H1 (cell line): ENCODE results near the gene GMPR2. TPM values are rescaled to one million over a fixed set of nuclear protein-coding genes. Genes with fewer than 3 reads are reported as not detected.

Source experiments
- CTCF ChIA-PET: fragments of 300-600 bp; sonication (Branson Sonifier 250); formaldehyde crosslinking; loops from one replicate; lab custom pipeline; 2021; ENCODE audit not compliant: partially characterized antibody; lab: Charles Lee
- POLR2A ChIA-PET: fragments of 300-600 bp; sonication (Branson Sonifier 250); formaldehyde crosslinking; loops from one replicate; lab custom pipeline; 2021; ENCODE audit warnings: inconsistent platforms; ENCODE audit not compliant: partially characterized antibody; lab: Charles Lee
- DNase-seq, 2 experiments: peaks; one replicate each; pipeline versions ENCODE4 v3.0.0 to v3.0.0-alpha.2; 2010 to 2022; ENCODE audit warnings: low spot score in 2 of 2, low read depth in 1 of 2, mixed read lengths in 1 of 2
- FAIRE-seq: peaks from 2 replicates; lab custom pipeline; 2011; peaks lifted over from hg19 to GRCh38; lab: Jason Lieb, UNC
- H2AFZ ChIP-seq: 2 replicates; pipeline ENCODE4 v1.8.1; 2012; ENCODE audit warnings: low read length, inconsistent platforms
- H2AK5ac ChIP-seq: 2 replicates; pipeline ENCODE4 v1.6.1; 2013; ENCODE audit warnings: low read depth, low read length
- H2BK120ac ChIP-seq: replicated peaks from 2 replicates; pipeline ENCODE3; 2013; ENCODE audit warnings: low read depth, low read length, inconsistent platforms
- H2BK12ac ChIP-seq: 2 replicates; pipeline ENCODE4 v1.6.1; 2013; ENCODE audit warnings: low read depth, low read length
- H2BK15ac ChIP-seq: 2 replicates; pipeline ENCODE4 v1.6.1; 2013; ENCODE audit warnings: low read length
- H2BK20ac ChIP-seq: 2 replicates; pipeline ENCODE4 v1.6.1; 2013; ENCODE audit warnings: low read length
- H2BK5ac ChIP-seq: 2 replicates; pipeline ENCODE4 v1.6.1; 2013; ENCODE audit warnings: low read depth, low read length
- H3K14ac ChIP-seq: 2 replicates; pipeline ENCODE4 v1.6.1; 2013; ENCODE audit warnings: inconsistent platforms; ENCODE audit not compliant: insufficient read length
- H3K18ac ChIP-seq: 2 replicates; pipeline ENCODE4 v1.6.1; 2013; ENCODE audit warnings: low read length; ENCODE audit errors: extremely low read depth
- H3K23ac ChIP-seq: 2 replicates; pipeline ENCODE4 v1.6.1; 2013; ENCODE audit warnings: inconsistent platforms; ENCODE audit not compliant: insufficient read length
- H3K23me2 ChIP-seq: 2 replicates; pipeline ENCODE4 v1.6.1; 2013; ENCODE audit warnings: low read depth, low read length
- H3K27ac ChIP-seq: 2 replicates; pipeline ENCODE4 v1.6.1; 2011; ENCODE audit warnings: low read depth, low read length, inconsistent platforms
- H3K27me3 ChIP-seq, 4 experiments: replicated peaks in 1 of 4; 1 replicate in 1 of 4; 2 replicates in 3 of 4; pipeline versions ENCODE4 v1.6.1 to v1.8.1; 2011 to 2013; ENCODE audit warnings: low read length in 3 of 4, mild to moderate bottlenecking in 3 of 4, inconsistent platforms in 2 of 4, mixed read lengths in 2 of 4, moderate library complexity in 1 of 4; ENCODE audit not compliant: control insufficient read depth in 3 of 4, insufficient read depth in 3 of 4; ENCODE audit errors: extremely low read depth in 1 of 4
- H3K36me3 ChIP-seq, 4 experiments: 2 replicates each; pipeline versions ENCODE4 v1.6.1 to v1.8.1; 2011 to 2013; ENCODE audit warnings: mild to moderate bottlenecking in 4 of 4, low read length in 3 of 4, moderate library complexity in 2 of 4, control low read depth in 1 of 4, inconsistent platforms in 1 of 4; ENCODE audit not compliant: insufficient read depth in 4 of 4, control insufficient read depth in 2 of 4
- H3K4ac ChIP-seq: replicated peaks from 2 replicates; pipeline ENCODE3; 2013; ENCODE audit warnings: low read length, low read depth, mixed read lengths, inconsistent platforms; ENCODE audit not compliant: insufficient read length
- H3K4me1 ChIP-seq, 4 experiments: replicated peaks in 1 of 4; 1 replicate in 1 of 4; 2 replicates in 3 of 4; pipeline versions ENCODE4 v1.6.1 to v1.8.1; 2011 to 2013; ENCODE audit warnings: low read length in 3 of 4, inconsistent platforms in 2 of 4, mixed read lengths in 1 of 4; ENCODE audit not compliant: insufficient read depth in 4 of 4, control insufficient read depth in 3 of 4
- H3K4me2 ChIP-seq, 2 experiments: 2 replicates each; pipeline versions ENCODE4 v1.6.1 to v1.8.1; 2011 to 2013; ENCODE audit warnings: low read depth in 2 of 2, low read length in 2 of 2, control low read depth in 1 of 2, inconsistent platforms in 1 of 2, mild to moderate bottlenecking in 1 of 2; ENCODE audit not compliant: insufficient read depth in 1 of 2
- H3K4me3 ChIP-seq, 4 experiments: fragments of 200-600, 300-600 bp in 1 of 4; sonication (generic), shearing (Covaris generic), sonication (Bioruptor Twin) in 1 of 4; 2 replicates each; pipeline versions ENCODE4 v1.5.1 to v1.8.1; 2011 to 2016; ENCODE audit warnings: low read length in 4 of 4, low read depth in 3 of 4, control low read depth in 2 of 4, inconsistent platforms in 2 of 4, mild to moderate bottlenecking in 2 of 4, mixed read lengths in 1 of 4, moderate library complexity in 1 of 4; ENCODE audit not compliant: insufficient read depth in 2 of 4; ENCODE audit errors: extremely low read depth in 1 of 4
- H3K56ac ChIP-seq: replicated peaks from 2 replicates; pipeline ENCODE3; 2013; ENCODE audit warnings: low read depth, mild to moderate bottlenecking, mixed read lengths, low read length, inconsistent platforms; ENCODE audit not compliant: insufficient read length
- H3K79me1 ChIP-seq: 2 replicates; pipeline ENCODE4 v1.6.1; 2013; ENCODE audit warnings: low read depth, low read length, control low read depth
- H3K79me2 ChIP-seq, 2 experiments: 2 replicates each; pipeline versions ENCODE4 v1.6.1 to v1.8.1; 2012 to 2013; ENCODE audit warnings: low read length in 2 of 2, mild to moderate bottlenecking in 2 of 2, inconsistent platforms in 1 of 2; ENCODE audit not compliant: insufficient read depth in 2 of 2, control insufficient read depth in 1 of 2
- H3K9ac ChIP-seq, 4 experiments: replicated peaks in 1 of 4; 1 replicate in 1 of 4; 2 replicates in 3 of 4; pipeline versions ENCODE4 v1.6.1 to v1.8.1; 2011 to 2013; ENCODE audit warnings: low read depth in 3 of 4, low read length in 3 of 4, control low read depth in 2 of 4, mild to moderate bottlenecking in 2 of 4, moderate library complexity in 2 of 4, inconsistent platforms in 1 of 4; ENCODE audit errors: extremely low read depth in 1 of 4
- H3K9me3 ChIP-seq, 2 experiments: 2 replicates each; pipeline versions ENCODE4 v1.6.1 to v1.8.1; 2012 to 2013; ENCODE audit warnings: mild to moderate bottlenecking in 2 of 2, moderate library complexity in 2 of 2, control low read depth in 1 of 2, inconsistent platforms in 1 of 2, low read depth in 1 of 2, low read length in 1 of 2, mixed read lengths in 1 of 2; ENCODE audit not compliant: insufficient read depth in 2 of 2
- H4K20me1 ChIP-seq, 2 experiments: replicated peaks in 1 of 2; 2 replicates each; pipeline versions ENCODE3 to v1.8.1; 2011 to 2013; ENCODE audit warnings: inconsistent platforms in 2 of 2, low read length in 2 of 2, mild to moderate bottlenecking in 1 of 2; ENCODE audit not compliant: insufficient read depth in 2 of 2, control insufficient read depth in 1 of 2
- H4K5ac ChIP-seq: 2 replicates; pipeline ENCODE4 v1.6.1; 2013; ENCODE audit warnings: low read length, low read depth, mixed read lengths, inconsistent platforms; ENCODE audit not compliant: insufficient read length
- H4K8ac ChIP-seq: 2 replicates; pipeline ENCODE4 v1.8.0; 2013; ENCODE audit warnings: mild to moderate bottlenecking, moderate library complexity, low read length, inconsistent platforms; ENCODE audit not compliant: insufficient read depth; ENCODE audit errors: extremely low read depth
- H4K91ac ChIP-seq: replicated peaks from 2 replicates; pipeline ENCODE3; 2013; ENCODE audit warnings: low read length, mixed read lengths, inconsistent platforms; ENCODE audit not compliant: insufficient read length
- ATF3 ChIP-seq: IDR thresholded peaks from 2 replicates; pipeline ENCODE4 v1.6.1; 2011; ENCODE audit warnings: low read depth, mild to moderate bottlenecking, low read length; ENCODE audit not compliant: insufficient read depth
- CBX5 ChIP-seq: fragments of 300-800, 300-1000 bp; sonication (generic); IDR thresholded peaks from 2 replicates; pipeline ENCODE4 v1.7.1; 2016; ENCODE audit warnings: antibody characterized with exemption, low read length, low read depth
- HDAC6 ChIP-seq: IDR thresholded peaks from one replicate; pipeline ENCODE4 v1.7.1; 2012; ENCODE audit warnings: low read depth, mild to moderate bottlenecking, inconsistent platforms, low read length, moderate library complexity
- SIRT6 ChIP-seq: IDR thresholded peaks from one replicate; pipeline ENCODE4 v1.7.1; 2012; ENCODE audit warnings: low read length, inconsistent platforms
- SP2 ChIP-seq: IDR thresholded peaks from 2 replicates; pipeline ENCODE4 v1.6.1; 2012; ENCODE audit warnings: mild to moderate bottlenecking, low read length, inconsistent platforms
- SUZ12 ChIP-seq: fragments of 200-600 bp; sonication (generic); IDR thresholded peaks from 2 replicates; pipeline ENCODE4 v1.6.1; 2012; ENCODE audit warnings: mild to moderate bottlenecking, inconsistent platforms, low read length, moderate library complexity, mixed read lengths
- WGBS, 2 experiments: shearing (Covaris generic) in 1 of 2; methylation state at CpG; one replicate each; pipeline versions ENCODE4 v1.1.6 to v1.1.7; 2013 to 2015; ENCODE audit warnings: low lambda C conversion rate in 2 of 2, mixed read lengths in 2 of 2, inconsistent platforms in 1 of 2, low coverage in 1 of 2, missing lambda C conversion rate in 1 of 2; ENCODE audit not compliant: insufficient replicate concordance in 2 of 2, insufficient coverage in 1 of 2, insufficient read length in 1 of 2; ENCODE audit errors: extremely low coverage in 1 of 2, missing lambda C conversion rate in 1 of 2; 5-methylcytosine and 5-hydroxymethylcytosine counted together
- polyA plus RNA-seq, 7 experiments: library from polyadenylated mRNA; depleted of rRNA in 3 of 7; stranded (reverse) in 5 of 7; unstranded in 2 of 7; fragments of >200 nt in 5 of 7; fragments of 200-250 nt in 2 of 7; gene quantifications; 1 replicate in 5 of 7; 2 replicates in 1 of 7; 4 replicates in 1 of 7; pipeline versions ENCODE4 v1.2.1 to v1.2.3, GENCODE V29; 2011 to 2013; ENCODE audit warnings: missing spikeins in 2 of 7, mixed read lengths in 2 of 7
- total RNA-seq: library from RNA; stranded (reverse); fragmentation: NEBNext Ultra II Directional; extraction: Animal tissue kit (Norgen Biotek cat#: 25700); gene quantifications from 2 replicates; pipeline ENCODE4 v1.2.1, GENCODE V29; 2021

The GMPR2 gene
- total and polyA plus RNA-seq, 2 of the 8 experiments (the other 6 are each of a cell fraction or from before 2014, with no cell fraction given): 61.6 to 85.3 TPM

- POLR2A ChIA-PET: interaction anchor here (0.7 to 3.9 kb wide), 4 partner anchors 9 to 45 kb away, joined by 3 to 14 read pairs (median 4); no protein-coding TSS in a partner anchor
- Histone ChIP-seq H2AFZ (no peak overlapping the region), H3K4me1 (peaks cover 0 to 2% (median 0%) of the 10 kb centered on the region in 4 experiments; a peak in 1 of 7 replicates), H2BK20ac (no peak overlapping the region), H3K14ac (no peak overlapping the region), H3K4ac (no peak overlapping the region), H3K23me2 (no peaks in the 10 kb centered on the region), H3K27me3 (no peaks in the 10 kb centered on the region; a peak in 1 of 7 replicates), H2BK15ac (no peak overlapping the region), H3K4me2 (no peak overlapping the region)
- CTCF ChIA-PET: interaction anchor here (0.5 to 3.6 kb wide), 7 partner anchors 12 to 1447 kb away, joined by 3 to 14 read pairs (median 4); partner anchors contain the start of genes CIDEB and RABGGTA
- WGBS, 2 experiments: 92% methylated on average over 16 of the region's 16 CpGs; no CpG with 5 or more reads in 1 of the 2 experiments
- TF ChIP-seq ATF3 (no peak), SIRT6 (no peak), SUZ12 (no peak), SP2 (no peak), CBX5 (no peak), HDAC6 (no peak)
- TF ChIP-seq, all 59 proteins: peak for 0
- Histone ChIP-seq H2AK5ac (no peak overlapping the region), H3K9ac (no peak overlapping the region), H4K8ac (peak overlapping the region; percentile 80), H2BK120ac (no peak overlapping the region), H3K9me3 (no peaks in the 10 kb centered on the region), H3K79me1 (no peaks in the 10 kb centered on the region), H3K79me2 (no peaks in the 10 kb centered on the region), H4K20me1 (peaks cover 0 to 2% of the 10 kb centered on the region in 2 experiments), H3K4me3 (no peak overlapping the region), H3K27ac (no peak overlapping the region), H3K36me3 (no peaks in the 10 kb centered on the region), H4K5ac (no peak overlapping the region), H3K23ac (no peak overlapping the region), H3K18ac (no peak overlapping the region), H4K91ac (no peak overlapping the region), H3K56ac (no peak overlapping the region), H2BK12ac (no peak overlapping the region), H2BK5ac (no peak overlapping the region)
- DNase-seq: no peak
- FAIRE-seq: no peak
Observed at GRCh38 chr14:24259282-24260025, 26.7 kb downstream of the GMPR2 start.
